OCI-LY1 (cell line): ENCODE data around the gene USP19.

Experiments
- CTCF ChIP-seq: fragments of 200-600 bp; sonication (generic), shearing (Covaris generic); IDR thresholded peaks from 2 replicates; pipeline ENCODE4 v1.5.1; 2017; ENCODE audit warnings: mild to moderate bottlenecking, antibody characterized with exemption, low read length, moderate library complexity, mixed read lengths
- EZH2 ChIP-seq: fragments of 200-600 bp; sonication (generic), shearing (Covaris generic); IDR thresholded peaks from 2 replicates; pipeline ENCODE4 v1.8.0; 2017; ENCODE audit warnings: borderline replicate concordance, mixed run types, mild to moderate bottlenecking, antibody characterized with exemption, low read length, moderate library complexity, mixed read lengths

- TF ChIP-seq CTCF (no peak), EZH2 (no peak)
These were observed 31.0 kb upstream of the USP19 start for GRCh38 chr3:49151610-49152009.
